Measurements from ENCODE around the gene PCDH9.
A peak's percentile ranks its signal among the peaks of the same experiment; 100 is the strongest.

PCDH9 gene

GRCh38 chr13:67229481-67230403, at the start of gene PCDH9:
Gene PCDH9 (minus strand): TSS chr13:67230336. CDS start chr13:67228440, 1,896 bp downstream.
- DNase-seq = no peak

- DNase-seq = no peak
Measured at GRCh38 chr13:67278235-67278634, 48.1 kb upstream of the PCDH9 start.

DNA sequence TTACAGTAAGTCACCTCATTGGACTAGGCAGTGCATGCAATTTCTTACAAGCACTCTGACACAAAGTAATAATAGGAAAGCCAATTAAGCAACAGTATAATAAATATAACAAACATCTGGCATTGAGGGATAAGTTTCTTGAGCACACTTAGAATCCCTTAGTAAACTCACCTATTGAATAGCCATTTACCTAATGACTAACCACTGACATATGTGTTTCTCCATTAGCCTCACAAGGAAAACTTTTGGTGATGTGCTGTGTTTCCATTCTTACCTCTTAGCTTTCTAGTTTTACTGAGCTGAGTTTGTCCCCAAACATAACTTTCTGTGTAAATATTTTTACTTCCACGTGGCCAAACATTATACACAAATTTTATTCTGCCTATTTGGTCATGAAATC, 47.4 kb upstream of the PCDH9 start:
- DNase-seq = no peak

DNA sequence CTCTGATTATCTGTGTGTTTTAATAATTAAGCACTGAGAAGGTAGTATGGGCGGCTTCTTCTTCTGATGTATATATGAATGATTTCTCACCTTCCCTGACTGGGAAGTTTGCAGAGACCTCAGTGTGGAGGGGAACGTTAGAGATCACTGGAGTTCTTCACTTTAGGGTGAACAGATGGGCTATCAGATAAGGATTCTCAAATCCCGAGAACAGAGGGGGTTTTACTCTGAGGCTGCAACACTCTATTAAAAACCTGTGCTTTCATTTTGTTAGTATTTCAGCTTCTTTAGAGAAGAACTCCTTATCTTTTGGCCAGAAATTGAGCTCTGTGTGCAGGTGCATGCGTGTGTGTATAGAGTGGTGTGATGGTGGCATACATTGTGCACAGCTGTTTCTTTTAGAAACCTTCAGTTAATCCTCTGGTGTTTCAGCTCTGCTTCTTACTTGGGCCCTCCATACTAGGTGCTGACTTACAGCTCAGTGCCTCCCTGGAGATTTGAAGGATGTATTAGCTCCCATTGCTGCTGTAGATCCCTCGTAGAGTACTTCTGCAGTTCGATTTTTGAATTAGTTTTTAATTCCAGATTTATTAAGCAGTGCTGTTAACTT, 45.3 kb upstream of the PCDH9 start:
- DNase-seq = no peak

GRCh38 chr13:67273001-67273400, 42.9 kb upstream of the PCDH9 start:
- DNase-seq = no peak

- DNase-seq = no peak
Measured at GRCh38 chr13:67267136-67267535, 37.0 kb upstream of the PCDH9 start.

DNA sequence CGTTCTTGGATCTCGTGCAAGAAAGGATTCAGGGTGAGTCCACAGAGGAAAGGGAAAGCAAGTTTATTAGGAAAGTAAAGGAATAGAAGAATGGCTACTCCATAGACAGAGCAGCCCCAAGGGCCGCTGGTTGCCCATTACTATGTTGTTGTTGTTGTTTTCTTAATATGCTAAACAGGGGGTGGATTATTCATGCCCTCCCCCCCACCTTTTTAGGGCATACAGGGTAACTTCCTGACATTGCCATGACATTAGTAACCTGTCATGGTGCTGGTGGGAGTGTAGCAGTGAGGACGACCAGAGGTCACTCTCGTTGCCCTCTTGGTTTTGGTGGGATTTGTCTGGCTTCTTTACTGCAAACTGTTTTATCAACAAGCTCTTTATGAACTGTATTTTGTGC, 29.1 kb upstream of the PCDH9 start:
- no peak for DNase-seq

- DNase-seq = no peak
Measured at GRCh38 chr13:67258482-67258881, 28.3 kb upstream of the PCDH9 start.

- no peak for DNase-seq
Measured at GRCh38 chr13:67238861-67239260, 8.7 kb upstream of the PCDH9 start.

DNA sequence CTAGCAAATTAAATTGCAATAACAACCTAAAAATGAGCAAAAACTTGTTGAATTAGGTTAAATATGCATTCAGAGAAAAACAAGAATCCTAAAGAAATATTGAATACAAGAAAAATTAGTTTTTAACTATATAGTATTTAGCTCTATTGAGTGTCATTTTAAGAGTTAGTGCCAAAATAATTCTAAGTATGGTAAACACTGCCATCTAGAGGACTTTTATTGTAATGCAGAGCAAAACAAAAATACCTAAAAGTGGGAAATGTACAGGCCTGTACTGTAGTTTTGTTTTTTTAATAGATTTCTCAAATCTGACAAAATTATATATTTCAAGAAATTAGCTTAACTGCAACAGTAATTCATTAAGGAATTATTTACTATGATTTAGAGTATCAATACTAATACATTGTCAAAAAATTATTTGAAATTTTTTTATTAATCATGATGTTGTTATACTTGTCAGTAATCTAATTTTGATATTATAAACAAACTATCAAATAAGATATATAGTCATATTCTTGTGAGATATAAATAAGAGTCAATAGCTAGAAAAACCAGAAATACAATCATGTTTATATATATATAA, 8.2 kb upstream of the PCDH9 start:
- DNase-seq = no peak

GRCh38 chr13:67235265-67235664, 5.1 kb upstream of the PCDH9 start:
- DNase-seq = no peak

DNA sequence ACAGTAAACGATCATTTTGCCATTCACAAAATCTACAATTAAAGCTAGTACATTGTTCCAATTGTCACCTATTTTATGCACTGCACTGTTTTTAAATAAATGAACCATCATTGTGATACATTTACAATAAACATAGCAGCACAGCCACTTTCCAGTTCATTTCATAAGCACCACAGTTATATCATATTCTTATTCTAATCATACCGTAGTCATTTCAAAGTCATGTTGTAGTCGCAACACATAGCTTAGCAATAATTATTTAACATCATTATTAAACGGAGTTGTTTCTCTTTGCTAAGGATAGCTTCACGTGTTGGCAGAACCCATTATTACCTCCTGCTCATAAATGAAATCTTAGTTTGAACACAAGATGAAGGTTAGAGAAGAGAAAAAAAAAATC, 2.2 kb upstream of the PCDH9 start:
- DNase-seq = no peak

DNA sequence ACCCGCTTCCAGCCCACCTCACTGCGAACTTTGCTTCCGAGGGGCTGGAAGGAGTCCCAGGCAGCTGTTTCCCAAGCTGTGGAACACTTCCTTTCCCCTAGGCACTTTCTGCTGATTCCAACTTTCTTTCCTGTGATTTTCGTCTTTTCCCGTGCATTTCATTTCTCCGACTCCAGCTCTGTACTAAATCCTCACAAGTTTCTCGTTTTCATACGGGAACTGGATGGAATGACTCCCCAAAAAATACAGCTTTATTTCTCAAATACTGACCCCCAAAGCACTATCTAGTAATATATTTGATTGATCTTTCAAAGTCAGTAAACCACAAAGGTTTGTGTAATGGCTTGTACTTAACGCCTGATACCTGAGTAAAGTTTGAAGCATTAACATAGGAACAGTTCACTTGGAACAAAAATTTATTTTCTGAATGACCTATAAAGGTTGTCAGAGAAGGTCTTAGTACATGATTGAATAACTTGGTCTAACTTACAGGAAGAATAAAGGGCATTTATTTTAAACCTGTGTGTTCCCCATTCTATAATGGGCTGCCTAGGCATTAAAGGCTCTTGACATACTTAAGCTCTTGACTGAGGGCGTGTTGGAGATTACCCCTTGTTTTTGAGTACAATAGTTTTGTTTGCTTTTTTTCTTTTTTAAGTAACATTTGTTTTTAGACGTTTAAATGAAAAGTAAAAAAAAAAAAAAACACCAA, 1.3 kb upstream of the PCDH9 start:
- no peak for DNase-seq

GRCh38 chr13:67230404-67231288, 510 bp upstream of the PCDH9 start:
- DNase-seq = peak; percentile 90

GRCh38 chr13:67228916-67229315, 1.2 kb downstream of the PCDH9 start:
- no peak for DNase-seq

GRCh38 chr13:67228031-67228430, 2.1 kb downstream of the PCDH9 start:
- DNase-seq = no peak

GRCh38 chr13:67227131-67227983, 2.8 kb downstream of the PCDH9 start:
- no peak for DNase-seq

DNA sequence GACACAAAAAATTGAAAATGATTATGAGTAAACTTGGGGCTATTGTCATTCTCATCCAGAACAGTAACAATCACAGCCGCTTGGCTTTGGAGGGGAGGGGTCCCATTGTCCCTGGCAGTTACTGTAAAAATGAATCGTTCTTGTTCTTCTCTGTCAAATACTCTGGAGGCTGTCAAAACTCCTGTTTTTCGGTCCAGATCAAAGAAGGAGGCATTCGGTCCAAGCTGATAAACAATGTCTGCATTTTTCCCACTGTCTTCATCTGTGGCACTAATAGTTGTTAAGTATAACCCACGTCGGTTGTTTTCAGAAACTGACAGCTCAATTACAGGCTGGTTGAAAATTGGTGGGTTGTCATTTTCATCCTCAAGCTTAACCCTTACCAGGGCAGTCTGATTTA, 3.4 kb downstream of the PCDH9 start:
- DNase-seq = no peak

DNA sequence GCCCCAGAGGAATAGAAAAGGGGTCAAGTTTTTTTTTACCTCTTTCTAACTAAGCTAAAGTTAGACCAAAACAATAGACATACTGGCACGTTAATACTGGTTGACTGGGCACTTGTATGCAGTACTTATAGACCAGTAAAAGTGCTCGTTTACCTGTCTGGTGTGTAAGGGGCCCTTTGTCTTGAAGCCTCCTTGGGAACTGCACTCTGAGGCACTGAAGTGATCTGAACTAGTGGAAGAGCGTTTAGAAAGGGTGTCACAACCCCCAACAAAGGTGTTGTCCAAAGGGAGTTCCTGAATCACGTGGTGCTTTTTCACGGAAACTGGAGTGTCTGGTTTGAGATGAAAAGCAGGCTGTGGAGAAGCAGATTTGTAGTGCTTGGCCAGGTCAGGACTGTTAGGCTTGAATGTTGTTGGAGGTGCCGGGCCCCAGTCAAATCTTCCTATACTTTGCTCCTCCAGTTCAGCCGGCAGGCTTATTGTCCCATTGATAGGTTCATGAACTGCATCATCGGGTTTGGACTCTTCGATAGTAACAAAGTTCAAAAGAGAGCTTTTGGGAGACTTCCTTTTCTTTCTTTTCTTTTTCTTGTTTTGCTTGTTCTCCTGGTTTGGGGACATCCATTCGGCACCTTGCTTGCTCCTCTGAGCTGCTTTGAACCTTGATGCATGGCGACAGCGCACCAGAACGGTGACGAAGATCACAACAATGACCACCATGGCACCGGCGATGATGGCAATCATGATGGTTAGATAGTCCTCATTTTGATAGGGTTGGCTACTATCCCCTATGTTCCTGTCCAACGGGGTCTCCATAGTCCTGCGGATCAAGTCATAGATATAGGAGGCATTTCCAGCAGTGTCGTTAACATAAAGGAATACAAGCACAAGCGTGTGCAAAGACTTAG, 4.6 kb downstream of the PCDH9 start:
- DNase-seq = no peak

- peak; percentile 36 for DNase-seq
Measured at GRCh38 chr13:67224148-67224846, 5.8 kb downstream of the PCDH9 start.
